Cerebellar cortex (tissue), 1 donor: ENCODE results near the gene BTG2.
"Not testable (repeated sequence)": the region's sequence is repeated elsewhere in the genome, so short reads cannot be mapped to it uniquely, and the experiment has no call there.

ENCODE experiments used
- DNase-seq: peaks from one replicate; pipeline ENCODE4 v3.0.0-alpha.2; 2015; ENCODE audit warnings: low spot score

BTG2 gene

DNA sequence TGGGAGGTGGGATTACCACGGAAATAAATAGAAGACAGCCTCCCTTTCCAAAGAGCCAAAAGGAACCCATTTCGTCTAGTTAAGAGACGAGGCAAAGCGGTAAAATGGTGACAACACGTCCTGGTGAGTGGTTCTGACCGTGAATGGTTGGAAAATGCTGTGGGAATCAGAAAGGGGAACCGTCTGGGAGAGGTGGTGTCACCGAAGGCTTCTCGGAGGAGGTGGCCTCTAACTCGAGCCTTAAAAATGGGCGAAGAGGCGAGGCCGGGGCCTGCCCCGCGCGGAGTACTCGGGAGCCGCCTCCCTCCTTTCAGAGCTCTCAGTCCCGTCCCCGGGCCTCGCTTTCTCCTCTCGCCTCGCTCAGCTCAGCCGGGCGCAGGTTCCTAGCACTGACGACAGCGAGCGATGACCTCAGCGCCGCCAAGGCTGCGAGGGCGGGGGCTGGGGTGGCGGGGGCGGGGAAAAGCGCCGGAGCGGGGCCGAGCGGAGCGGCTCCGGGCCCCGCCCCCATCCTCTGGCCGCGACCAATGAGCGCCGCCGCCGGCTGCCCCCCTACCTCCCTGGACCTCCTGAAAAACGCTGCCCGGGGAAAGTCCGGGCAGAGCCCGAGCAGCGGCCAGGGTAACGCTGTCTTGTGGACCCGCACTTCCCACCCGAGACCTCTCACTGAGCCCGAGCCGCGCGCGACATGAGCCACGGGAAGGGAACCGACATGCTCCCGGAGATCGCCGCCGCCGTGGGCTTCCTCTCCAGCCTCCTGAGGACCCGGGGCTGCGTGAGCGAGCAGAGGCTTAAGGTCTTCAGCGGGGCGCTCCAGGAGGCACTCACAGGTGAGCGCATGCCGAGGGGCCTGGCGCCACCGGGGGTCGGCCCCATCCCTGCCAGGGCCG lies at the start of gene BTG2:
Gene BTG2, plus strand, starts transcription at position 601 of the 890 bp plus-strand sequence. Its CDS starts 88 bp downstream, at position 689.
- DNase-seq, result peak; percentile 94

DNA sequence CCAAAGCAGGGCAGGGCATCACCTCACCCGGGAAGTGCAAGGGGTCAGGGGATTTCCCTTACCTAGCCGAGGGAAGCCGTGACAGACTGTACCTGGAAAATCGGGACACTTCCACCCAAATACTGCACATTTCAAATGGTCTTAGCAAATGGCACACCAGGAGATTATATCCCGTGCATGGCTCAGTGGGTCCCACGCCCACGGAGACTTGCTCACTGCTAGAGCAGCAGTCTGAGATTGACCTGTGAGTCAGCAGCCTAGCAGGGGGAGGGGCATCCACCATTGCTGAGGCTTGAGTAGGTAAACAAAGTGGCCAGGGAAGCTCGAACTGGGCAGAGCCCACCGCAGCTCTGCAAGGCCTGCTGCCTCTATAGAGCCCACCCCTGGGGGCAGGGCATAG lies 48.7 kb upstream of the BTG2 start:
- not testable (repeated sequence) for DNase-seq

DNA sequence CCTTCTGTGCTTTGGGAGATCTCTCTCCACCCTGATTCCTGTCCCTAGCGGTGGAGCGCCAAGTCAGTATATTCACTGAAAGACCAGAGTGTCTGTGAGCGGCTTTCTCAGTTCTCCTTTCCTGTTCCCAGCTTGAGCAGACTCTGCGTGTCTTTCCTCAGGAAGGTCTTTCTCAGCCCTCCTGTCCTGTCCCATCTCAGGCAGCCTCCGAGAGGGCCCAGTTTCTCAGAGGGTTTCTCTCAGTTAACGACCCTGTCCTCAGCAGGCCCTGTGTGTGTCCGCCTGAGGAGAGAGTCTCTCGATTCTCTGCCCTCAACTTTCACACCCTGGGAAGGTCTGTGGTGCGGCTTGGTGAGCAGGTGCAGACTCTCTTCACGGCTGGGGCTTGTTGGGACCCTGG lies 41.8 kb upstream of the BTG2 start:
- no peak for DNase-seq

DNA sequence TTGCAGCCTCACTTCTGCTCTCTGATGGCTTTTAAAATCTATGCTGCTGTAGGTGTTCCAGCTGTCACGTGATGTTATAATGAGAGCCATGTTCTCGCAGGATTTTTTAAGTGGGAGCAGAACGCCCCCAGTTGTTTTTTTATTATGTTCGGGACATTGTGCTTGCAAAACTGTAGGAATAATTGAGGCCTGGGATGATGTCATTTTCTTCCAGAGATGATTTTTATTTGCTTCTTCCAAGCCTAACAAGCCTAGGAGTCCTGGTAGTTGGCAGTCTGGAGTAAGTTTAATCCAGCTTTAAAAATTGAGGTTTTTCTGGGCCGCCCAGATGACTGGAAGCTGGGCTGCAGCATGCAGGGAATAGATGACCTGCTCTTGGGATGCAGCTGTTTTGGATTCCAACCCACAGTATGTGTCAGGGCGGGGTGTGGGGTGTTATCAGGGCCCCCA lies 41.2 kb upstream of the BTG2 start:
- no peak for DNase-seq

- DNase-seq, result no peak
Measured at GRCh38 chr1:203265541-203265940, 39.8 kb upstream of the BTG2 start.

GRCh38 chr1:203266140-203266539 lies 39.2 kb upstream of the BTG2 start:
- DNase-seq, result not testable (repeated sequence)

DNA sequence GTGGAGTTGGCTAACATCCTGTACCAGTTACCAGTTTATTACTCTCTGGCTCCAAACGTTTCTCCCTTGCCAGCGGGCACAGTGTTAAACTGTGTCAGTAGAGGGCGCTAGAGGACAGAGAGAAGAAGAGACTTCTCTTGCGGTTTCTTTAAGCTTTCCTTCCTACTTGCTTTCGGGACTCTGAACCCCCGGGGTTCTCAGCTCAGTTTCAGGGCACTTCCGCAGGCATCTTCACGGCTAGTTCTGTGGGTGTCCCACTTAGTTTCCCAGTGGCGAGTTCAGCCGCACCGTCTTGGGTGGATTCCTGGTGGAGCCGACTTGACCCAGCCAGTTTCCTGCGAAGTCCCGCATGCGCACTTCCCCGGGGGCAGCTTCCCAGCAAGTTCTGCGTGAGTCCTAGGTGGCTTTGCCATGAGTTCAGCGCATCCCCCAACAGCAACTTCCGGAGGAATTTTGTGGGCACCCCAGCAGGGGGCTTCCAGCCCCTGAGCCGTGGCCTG lies 37.9 kb upstream of the BTG2 start:
- DNase-seq, result peak; percentile 96

- DNase-seq, result no peak
Measured at GRCh38 chr1:203267912-203268311, 37.4 kb upstream of the BTG2 start.

- DNase-seq, result peak; percentile 94
Measured at GRCh38 chr1:203268901-203269653, 36.2 kb upstream of the BTG2 start.

GRCh38 chr1:203269654-203270020 lies 35.7 kb upstream of the BTG2 start:
- no peak for DNase-seq

GRCh38 chr1:203270448-203270847 lies 34.9 kb upstream of the BTG2 start:
- DNase-seq, result no peak

GRCh38 chr1:203271018-203271743 lies 34.1 kb upstream of the BTG2 start:
- peak; percentile 59 for DNase-seq

- DNase-seq, result no peak
Measured at GRCh38 chr1:203271962-203272632, 33.2 kb upstream of the BTG2 start.

DNA sequence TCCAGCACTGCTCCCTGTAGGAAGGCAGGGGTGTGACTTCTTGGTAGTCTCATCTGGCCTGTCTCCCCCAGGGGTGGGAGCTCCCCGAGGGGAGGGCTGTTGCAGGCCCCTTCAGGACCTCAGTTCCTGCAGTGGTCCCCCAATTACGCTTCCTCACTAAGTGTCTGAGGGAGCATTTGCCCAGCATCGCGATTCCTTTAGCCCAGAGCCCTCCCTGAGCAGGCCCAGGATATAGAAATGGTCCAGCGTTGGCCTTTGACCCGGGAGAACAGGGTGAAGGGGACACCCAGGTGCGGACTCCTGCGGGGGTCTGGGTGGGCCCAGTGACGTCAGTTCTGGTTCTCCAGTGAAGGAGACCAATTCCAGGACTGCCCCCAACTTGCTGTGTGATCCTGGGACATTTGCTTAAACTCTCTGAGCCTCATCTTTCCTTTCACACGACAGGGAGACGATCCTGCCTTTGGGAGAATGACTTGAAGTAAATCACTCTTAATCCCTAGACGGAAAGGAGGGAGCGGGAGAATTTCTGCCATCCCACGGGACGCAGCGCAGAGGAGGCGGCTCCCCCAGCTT lies 32.6 kb upstream of the BTG2 start:
- DNase-seq, result no peak

DNA sequence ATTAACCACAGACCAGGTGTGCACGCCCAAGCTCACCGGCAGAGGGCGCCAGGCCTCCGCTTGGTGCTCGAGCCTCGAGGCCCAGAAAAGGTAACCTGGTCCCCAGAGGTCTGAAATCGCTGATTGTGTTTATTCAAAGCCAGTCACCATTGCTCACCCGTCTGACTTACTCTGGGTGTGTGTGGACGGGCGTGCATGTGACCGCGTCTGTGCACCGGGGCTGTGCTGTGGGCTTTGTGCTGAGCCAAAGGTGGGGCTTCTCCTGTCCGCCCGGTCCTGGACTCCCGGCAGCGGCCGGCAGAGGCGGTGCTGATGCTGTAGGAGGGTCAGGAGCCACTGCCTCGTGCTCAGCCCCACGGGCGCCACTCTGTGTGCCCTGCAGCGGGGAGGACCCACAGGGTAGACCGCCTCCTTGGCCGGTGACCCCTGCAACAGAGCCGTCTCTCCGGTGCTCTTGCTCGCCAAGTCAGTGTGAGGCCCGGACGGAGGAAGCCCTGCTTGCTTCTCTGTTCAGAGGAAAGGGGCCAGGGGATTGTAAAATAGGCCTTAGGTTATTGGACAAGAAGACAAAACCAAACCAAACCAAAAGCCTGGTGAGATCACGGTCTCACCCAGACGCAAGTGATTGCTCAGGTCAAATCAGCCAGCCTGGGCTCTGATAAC lies 32.0 kb upstream of the BTG2 start:
- DNase-seq, result peak; percentile 91

DNA sequence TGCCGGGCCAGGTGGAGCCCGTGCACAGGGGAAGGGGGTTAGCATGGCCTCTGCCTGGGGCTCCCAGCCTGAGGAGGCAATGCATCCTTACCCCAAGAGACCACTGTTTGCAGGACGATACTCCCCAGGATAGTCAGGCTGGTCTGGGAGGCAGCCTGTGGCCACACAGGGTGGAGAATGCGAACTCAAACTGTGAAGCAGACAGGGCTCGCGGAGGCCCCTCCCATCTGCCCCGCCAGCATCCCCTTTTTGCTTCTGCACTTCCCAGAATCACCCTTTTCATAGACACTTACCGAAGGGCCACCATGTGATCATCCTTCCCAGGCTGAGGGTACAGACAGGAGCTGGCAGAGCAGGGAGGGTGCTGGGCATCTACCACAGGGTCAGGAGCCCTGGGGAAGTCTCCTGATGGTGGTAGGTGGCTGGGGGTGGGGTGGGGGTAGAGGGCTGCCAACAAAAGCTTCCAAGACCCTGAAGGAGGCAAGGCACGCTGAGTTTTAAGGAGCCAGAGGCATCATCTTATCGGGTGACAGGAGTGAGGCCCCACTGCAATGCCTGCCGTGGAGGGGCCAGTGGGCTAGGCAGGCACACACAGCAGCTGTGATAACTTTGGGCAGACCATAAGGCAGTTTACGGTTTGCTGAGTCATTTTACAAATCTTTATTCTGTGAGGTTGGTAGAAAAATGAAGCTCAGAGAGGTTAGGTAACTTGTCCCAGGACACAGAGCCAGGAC lies 31.3 kb upstream of the BTG2 start:
- DNase-seq, result no peak

GRCh38 chr1:203274603-203275381 lies 30.5 kb upstream of the BTG2 start:
- DNase-seq, result peak; percentile 95

GRCh38 chr1:203275656-203276272 lies 29.6 kb upstream of the BTG2 start:
- no peak for DNase-seq

GRCh38 chr1:203276408-203276807 lies 28.9 kb upstream of the BTG2 start:
- no peak for DNase-seq
